ENCODE results near the gene SUMO1. TPM values are rescaled to one million over a fixed set of nuclear protein-coding genes. Genes with fewer than 3 reads are reported as not detected.
"Not testable (repeated sequence)": the region's sequence is repeated elsewhere in the genome, so short reads cannot be mapped to it uniquely, and the experiment has no call there.

The SUMO1 gene
- polyA plus RNA-seq (ENCODE audit: insufficient read length in 3 of 3), result 100 to 1,000 TPM; 220 to 232 (median 221) TPM

DNA sequence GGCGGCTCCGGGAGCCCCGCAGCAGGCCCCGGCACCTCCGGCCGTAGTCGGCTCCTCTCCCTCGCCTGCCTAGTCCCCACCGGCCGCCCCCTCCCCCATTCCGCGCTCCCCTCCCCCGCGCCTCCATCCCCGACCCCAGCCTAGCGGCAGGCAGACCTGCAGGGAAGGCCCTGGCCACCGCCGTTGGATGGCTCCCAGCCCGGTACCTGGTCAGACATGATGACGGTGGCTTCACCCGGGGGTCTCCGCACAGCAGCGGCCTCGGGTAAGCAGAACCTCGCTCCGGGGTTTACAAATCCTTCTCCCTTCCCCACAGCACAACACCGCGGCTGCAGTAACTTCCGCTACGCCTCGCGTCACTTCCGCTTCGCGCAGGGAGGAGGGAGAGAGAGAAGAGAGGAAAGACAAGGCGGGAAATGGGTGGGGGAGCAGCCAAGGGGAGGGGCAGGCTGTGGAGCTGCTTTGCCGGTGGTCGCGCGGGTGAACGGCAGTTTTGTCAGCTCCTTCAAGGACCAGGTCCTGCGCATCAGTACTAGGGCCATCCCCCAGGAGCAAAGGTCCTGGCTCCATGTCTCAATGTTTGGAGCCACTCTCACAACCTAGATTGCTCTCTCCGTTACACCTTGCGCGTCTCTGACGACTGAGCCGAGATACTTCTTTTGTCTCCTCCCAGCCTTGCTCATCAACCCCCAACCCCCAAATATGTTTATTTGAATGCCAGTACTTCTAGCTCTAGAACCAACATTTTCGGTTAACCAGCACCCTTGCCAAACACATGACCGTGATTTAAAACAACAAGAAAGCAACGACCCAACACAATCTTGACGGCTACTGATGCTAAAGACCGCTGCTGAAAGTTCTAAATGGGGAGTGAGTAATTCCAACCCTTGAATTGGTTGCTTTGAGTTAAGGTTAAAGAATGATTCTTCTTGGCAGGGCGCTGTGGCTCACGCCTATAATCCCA is at the start of gene SUMO1:
Gene SUMO1 (minus strand): TSS at position 364 of the 964 bp plus-strand sequence. CDS start 146 bp downstream, at position 218.
- peak; percentile 88 to 94 (median 93) for DNase-seq (ENCODE audit: low read depth in 3 of 3, low spot score in 2 of 3)

DNA sequence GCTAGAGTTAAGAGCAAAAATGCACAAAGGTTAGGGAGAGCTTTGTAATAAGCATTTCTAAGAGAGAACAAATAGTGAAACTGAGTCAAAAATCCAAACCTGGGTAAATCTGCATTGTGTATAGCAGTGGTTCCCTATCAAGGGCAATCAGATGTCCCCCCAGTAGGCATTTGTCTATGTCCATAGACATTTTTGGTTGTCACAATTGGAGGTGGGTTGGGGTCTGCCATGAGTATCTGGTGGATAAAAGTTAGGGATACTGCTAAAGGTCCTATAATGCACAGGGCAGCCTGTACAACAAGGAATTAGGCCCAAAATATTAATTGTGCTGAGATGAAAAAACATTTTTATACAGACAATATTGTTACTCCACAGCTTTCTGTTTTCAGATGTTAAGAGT is 48.2 kb upstream of the SUMO1 start:
- no peak for DNase-seq (ENCODE audit: low read depth in 3 of 3, low spot score in 2 of 3)

DNA sequence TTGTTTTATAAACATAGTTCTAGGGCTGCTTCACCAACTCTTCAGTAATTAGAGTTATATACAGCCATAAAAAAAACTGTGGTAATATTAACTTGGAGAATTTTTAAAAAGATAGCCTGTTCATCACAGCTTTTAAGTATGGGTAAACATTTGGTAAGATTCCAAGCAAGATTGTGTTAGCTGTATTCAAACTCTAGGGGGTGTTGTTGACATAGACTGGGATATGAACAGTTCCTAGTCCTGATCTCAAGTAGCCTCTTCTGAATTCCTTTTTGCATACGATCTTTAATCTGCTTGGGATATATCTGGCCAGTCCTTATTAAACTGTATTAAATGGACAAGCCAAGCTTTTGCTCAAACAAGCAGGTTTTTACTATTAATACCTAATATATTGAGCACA is 40.5 kb upstream of the SUMO1 start:
- no peak for DNase-seq (ENCODE audit: low read depth in 3 of 3, low spot score in 2 of 3)

DNA sequence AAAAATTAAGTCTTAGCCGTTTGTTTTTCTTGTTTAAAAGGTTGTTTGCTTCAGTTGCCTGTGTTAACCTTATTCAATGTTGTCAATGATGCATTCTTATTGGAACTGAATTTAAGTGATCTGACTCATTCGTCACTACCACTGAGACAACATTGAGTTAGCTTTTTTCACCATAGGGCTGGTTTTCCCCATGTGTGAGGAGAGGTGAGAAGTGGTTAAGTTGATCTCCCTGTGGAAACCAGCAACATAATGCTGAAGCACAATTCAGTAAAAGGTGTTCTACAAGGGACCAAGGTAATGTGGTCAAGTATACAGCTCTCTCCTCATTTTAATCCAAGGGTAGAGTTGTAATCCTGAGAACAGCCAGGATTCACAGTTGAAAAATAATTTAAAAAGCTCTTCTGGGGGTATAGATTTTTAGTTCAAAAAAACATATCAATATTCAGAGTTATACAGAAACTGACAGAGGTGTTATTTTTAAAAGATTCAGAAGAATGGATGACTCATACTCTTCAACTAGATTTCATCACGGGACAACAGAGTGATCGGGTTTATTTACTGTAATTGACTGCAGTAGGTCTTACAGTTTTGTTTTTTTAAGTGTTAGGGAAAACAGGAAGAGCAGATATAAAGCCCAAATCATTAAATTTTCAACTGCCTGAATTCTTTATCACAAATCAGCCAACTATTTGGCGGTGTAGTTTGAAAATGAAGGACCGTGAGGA is 39.8 kb upstream of the SUMO1 start:
- no peak for DNase-seq (ENCODE audit: low read depth in 3 of 3, low spot score in 2 of 3)

DNA sequence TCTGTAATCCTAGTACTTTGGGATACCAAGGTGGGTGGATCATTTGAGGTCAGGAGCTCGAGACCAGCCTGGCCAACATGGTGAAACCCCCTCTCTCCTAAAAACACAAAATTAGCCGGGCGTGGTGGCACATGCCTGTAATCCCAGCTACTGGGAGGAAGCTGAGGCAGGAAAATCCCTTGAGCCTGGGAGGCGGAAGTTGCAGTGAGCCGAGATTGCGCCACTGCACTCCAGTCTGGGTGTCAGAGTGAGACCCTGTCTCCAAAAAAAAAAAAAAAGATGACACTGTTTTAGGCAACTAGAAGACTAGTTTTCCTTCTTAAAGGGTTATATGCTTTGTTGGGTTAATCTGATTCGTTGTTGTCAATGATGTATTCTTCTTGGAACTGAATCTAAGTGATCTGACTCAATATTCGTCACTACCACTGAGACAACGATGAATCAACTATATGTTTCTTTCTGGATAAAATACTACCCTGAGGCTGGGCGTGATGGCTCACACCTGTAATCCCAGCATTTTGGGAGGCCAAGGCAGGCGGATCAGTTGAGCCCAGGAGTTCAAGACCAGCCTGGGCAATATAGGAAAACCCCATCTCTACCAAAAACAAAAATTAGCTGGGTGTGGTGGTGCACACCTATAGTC is 37.8 kb upstream of the SUMO1 start:
- not testable (repeated sequence) for DNase-seq (ENCODE audit: low read depth in 3 of 3, low spot score in 2 of 3)

DNA sequence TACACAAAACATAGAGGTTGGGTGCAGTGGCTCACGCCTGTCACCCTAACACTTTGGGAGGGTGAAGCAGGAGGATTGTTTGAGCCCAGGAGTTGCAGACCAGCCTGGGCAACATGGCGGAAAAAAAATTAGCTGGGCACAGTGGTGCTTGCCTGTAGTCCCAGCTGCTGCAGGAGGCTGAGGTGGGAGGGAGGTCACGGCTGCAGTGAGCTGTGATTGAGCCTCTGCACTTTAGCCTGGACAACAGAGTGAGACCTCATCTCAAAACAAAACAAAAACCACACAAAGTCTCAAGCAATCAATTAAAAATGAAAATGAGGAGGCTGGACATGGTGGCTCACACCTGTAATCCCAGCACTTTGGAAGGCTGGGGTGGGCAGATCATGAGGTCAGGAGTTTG is 32.1 kb upstream of the SUMO1 start:
- DNase-seq (ENCODE audit: low read depth in 3 of 3, low spot score in 2 of 3), result no peak

DNA sequence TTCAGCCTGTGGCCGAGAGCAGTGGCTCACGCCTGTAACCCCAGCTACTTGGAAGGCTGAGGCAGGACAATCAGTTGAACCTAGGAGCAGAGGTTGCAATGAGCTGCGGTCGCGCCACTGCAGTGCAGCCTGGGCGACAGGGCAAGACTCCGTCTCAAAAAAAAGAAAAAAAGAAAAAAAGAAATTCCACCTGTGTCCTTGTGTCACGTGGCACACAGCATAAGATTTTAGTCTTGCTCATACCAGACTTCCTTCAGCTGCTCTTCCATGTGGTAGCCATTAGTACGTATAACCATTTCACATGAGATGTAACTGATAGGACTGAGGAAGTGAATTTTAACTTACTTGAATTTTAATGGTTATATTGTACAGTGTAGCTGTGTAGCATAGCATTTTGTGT is 31.2 kb upstream of the SUMO1 start:
- DNase-seq (ENCODE audit: low read depth in 3 of 3, low spot score in 2 of 3), result no peak

DNA sequence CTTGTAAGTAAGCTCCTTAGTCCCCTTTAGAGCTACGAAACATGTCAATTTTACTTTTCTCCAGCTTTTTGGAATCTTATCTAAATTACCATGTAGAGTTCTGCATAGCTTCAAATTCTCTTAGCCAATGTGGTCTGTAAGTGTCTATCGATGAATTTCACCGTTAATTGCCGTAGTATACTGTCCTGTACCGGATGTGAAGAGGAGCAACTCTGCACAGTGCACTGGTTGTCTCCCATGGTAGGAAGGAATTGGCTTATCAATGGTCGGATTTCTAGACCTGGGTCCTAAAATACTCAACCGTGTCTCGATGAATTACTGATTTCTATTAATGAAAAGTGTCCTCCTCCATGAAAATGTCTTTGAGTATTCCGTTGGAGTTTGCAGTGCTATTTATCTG is 29.1 kb upstream of the SUMO1 start:
- no peak for DNase-seq (ENCODE audit: low read depth in 3 of 3, low spot score in 2 of 3)

DNA sequence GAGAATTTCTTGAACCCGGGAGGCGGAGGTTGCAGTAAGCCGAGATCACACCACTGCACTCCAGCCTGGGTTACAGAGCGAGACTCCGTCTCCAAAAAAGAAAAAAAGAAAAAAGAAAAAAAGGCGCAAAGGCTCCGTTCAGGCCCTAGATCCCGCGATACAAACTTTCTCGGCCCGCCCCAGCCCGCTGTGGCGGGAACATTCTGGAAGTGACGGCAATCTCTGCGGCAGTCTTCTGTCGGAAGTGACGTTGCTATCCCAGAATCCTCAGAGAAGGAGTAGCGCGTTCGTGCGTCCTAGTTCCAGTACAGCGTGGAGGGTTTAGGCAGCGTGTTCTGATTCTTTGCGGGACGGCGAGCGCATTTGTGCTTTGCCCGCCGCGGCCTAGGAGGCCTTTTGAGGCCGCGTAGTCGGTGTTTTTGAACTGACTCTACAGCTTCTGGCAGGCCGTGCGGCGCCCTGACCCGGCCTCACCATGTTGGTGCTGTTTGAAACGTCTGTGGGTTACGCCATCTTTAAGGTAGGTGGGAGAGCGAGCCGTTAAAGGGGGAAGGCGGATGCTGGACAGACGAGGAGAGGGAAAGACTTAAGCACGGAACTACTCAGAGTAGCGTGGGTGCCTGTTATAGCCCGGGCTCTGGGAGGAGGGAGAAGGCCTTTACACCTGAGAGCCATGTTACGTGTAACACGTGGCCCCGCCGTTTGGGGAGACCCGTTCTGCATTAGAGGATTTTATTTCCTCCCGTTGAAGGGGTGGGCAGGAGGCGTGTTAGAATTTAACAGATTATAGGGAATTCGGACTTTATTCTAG is 27.3 kb upstream of the SUMO1 start, which contains the start of gene NOP58:
Gene NOP58 (plus strand): TSS at position 297 of the 811 bp plus-strand sequence. CDS start 179 bp downstream, at position 476.
- peak; percentile 93 to 96 (median 94) for DNase-seq (ENCODE audit: low read depth in 3 of 3, low spot score in 2 of 3)

DNA sequence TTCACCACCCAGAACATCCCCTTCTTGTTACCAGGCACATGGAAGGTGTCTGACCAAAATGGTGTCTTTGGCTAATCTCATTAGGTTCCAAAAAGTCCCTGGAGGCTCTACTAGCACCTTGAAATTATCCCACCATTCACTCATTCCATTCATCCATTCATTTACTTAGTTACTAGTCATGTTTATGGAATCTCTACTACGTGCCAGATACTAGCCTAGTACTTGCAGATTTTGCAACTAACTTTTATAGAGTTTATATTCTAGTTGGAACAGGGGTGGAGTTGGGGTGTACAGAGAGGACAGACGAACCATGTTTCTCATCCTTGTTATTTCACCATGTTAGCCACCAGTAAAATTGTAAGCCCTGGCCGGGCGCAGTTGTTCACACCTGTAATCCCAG is 23.1 kb upstream of the SUMO1 start:
- no peak for DNase-seq (ENCODE audit: low read depth in 3 of 3, low spot score in 2 of 3)

DNA sequence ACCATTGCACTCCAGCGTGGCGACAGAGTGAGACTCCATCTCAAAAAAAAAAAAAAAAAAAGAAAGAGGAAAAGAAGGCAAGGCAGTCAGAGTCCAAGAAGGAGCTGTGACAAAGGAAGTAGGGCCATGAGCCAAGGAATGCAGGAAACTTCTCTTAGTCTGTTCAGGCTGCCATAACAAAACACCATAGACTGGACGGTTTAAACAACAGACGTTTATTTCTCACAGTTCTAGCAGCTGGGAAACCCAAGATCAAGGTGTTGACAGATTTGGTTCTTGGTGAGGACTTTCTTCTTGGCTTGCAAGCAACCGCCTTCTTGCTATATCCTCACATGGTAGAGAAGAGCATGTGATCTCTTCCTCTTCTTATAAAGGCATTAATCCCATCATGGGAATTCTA is 13.1 kb upstream of the SUMO1 start:
- no peak for DNase-seq (ENCODE audit: low read depth in 3 of 3, low spot score in 2 of 3)

DNA sequence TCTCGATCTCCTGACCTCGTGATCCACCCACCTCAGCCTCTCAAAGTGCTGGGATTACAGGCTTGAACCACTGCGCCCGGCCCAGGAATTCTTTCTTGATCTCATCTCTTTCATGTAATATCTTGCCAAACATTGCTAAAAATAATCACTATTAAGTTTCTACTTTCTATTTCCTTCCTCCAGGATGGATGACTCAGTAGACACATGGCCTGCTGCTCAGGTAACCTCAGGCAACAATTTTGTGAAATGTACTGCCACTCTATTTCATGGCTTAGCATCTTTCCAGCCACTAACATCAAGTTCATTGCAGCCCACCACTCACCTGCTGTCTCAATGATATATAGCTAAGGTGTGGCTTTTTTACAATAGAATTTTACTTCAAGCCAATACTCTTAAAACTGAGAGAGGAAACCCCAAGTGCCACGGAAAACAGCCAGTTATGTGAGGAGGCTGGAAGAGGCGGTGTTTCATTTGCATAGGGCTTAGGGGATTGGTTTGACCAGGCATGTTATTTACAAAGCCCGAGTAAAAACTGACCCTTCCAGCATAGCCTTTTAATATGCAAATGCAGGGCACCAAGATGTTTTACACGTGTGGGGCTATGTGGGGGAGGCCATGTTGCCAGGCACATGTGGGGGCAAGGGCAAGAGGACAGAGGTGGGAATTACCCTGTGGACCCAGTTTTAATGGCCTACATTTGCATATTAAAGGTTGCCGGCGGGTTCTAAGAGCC is 11.3 kb upstream of the SUMO1 start:
- no peak for DNase-seq (ENCODE audit: low read depth in 3 of 3, low spot score in 2 of 3)

DNA sequence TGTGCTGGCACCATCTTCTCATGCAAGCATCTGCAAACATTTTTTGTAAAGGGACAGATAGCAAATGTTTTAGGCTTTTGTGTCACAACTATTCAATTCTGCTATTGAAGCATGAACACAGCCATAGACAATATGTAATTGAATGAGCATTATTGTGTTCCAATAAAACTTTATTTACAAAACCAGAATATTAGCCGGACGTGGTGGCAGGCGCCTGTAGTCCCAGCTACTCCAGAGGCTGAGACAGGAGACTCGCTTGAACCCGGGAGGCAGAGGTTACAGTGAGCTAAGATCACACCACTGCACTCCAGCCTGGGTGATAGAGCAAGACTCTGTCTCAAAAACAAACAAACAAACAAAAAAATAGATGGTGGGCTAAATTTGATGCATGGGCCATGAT is 9.3 kb upstream of the SUMO1 start:
- DNase-seq (ENCODE audit: low read depth in 3 of 3, low spot score in 2 of 3), result not testable (repeated sequence)

DNA sequence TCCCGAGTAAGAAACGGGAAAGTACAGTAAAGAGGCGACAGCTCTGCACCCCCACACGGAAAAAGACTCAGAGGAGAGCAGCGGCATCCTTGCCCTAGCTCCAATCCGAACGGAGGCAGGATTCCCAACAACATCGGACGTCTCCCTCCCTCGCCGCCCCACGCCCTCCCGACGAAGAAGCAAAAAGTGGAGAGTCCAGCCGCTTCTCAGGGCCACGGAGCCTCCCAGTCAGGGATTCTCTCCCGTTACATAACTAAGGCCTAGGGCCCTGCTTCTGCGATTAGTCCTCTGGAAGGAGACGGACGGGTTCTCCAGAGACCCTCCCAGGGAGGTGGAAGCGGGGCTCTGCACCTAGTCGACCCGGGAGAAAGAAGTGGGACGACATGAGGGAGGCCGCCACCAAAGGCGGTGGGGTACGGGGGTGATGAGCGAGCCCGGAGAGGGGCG is 587 bp downstream of the SUMO1 start:
- DNase-seq (ENCODE audit: low read depth in 3 of 3, low spot score in 2 of 3), result peak; percentile 31 to 41 (median 38)

DNA sequence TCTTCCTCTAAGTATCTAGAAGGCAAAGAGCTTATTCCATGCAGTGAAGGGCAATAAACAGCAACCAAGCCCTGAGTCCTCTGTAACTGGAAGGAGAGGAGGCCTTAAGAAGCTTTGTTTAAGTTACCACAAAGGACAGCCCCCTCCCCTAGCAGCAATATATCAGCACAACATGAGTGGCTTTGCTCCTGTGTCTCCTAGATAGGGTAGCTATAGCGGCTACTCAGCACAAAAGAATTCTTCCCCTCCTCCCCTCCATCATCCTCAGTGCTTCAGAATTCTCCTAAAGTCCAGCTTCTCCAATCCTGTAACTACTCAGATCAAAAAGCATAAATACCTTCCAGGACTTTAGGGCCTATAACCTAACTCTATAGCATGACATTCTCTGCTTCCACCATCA is 16.5 kb downstream of the SUMO1 start:
- DNase-seq (ENCODE audit: low read depth in 3 of 3, low spot score in 2 of 3), result no peak

DNA sequence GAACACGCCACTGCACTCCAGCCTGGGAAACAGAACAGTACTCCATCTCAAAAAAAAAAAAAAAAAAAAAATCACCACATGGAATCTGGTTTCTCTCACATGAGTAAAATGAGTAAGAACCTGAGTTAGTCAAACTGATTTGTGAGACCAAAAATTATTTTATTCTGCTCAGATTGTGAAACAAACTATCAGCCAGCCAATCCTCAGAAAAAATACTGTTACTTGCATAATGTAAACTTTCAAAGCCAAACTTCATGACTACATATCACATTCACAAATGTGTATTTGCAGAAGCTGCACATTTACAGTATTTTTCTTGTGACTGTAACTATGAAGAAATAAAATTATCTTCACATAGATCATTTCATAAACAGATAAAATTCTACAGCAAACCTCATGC is 23.2 kb downstream of the SUMO1 start:
- no peak for DNase-seq (ENCODE audit: low read depth in 3 of 3, low spot score in 2 of 3)

DNA sequence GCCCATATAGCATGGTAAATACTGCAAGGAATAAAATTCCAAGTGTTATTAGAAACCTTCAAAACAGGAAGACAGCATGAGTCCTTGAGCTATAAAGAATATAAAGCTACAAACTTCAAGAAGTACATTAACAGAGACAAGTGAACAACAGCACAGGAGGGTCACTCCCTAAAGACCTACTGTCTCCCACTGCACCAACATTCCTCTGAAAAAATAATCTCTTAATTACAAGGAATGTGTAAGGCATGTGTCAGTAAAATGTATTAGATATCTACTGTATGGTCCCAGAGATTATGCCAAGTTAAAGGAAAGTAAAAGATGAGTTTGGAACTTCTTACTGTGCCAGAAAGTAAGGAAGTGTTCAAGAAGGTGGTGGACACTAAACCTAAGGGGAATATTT is 29.9 kb downstream of the SUMO1 start:
- no peak for DNase-seq (ENCODE audit: low read depth in 3 of 3, low spot score in 2 of 3)

DNA sequence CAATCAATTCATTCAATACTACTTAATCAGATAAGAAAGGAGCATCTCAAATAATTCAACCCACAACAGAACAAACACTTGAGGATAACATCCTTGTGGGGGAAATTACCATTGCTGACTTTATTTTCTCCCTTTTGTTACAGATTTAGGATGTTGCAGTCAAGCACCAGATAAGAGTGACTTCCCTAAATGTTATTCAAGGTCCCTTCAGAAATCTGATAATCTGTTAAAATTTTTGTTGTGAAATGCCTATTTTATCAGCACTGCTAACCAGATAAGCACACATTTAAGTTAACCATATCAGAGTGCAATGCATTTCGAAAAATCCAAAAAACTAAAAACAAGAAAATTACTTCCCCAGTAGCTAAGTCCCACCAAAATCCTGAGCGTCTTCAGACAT is 33.5 kb downstream of the SUMO1 start:
- no peak for DNase-seq (ENCODE audit: low read depth in 3 of 3, low spot score in 2 of 3)

DNA sequence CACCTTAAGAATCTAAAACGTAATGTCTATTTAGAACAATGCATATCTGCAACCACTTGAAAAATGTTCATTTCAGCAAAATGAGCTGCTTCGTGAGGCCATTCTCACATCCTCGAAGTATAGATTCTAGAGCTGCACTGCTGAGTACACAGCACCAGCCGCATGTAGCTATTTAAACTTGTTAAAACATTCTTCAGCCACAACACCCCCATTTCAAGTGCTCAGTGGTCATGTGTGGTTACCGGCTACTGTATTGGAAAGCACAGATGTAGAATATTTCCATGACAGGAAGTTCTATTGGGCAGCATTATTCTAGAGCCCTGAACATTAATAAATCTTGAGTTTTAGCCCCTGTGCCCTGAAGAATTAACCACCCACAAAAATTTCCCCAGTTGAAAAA is 35.0 kb downstream of the SUMO1 start:
- no peak for DNase-seq (ENCODE audit: low read depth in 3 of 3, low spot score in 2 of 3)

All from right renal cortex interstitium (tissue), 3 donors.